A549 (cell line): ENCODE measurements around the gene SYNE2.

Experiments
- CTCF ChIP-seq: fragments of >200 bp; sonication (Bioruptor Twin); formaldehyde crosslinking; IDR thresholded peaks from 3 replicates; pipeline ENCODE4 v1.5.1; 2016
- E2F6 ChIP-seq: IDR thresholded peaks from 2 replicates; pipeline ENCODE4 v1.6.1; 2012; ENCODE audit warnings: low read depth, borderline replicate concordance
- POLR2A ChIP-seq: IDR thresholded peaks from 2 replicates; pipeline ENCODE4 v1.6.1; 2012; ENCODE audit warnings: mild to moderate bottlenecking, low read length
- REST ChIP-seq: fragments of 200-600 bp; sonication (generic); IDR thresholded peaks from 2 replicates; pipeline ENCODE4 v1.6.1; 2016; ENCODE audit warnings: antibody characterized with exemption, mild to moderate bottlenecking, moderate library complexity
- SMC3 ChIP-seq: fragments of >200 bp; sonication (Bioruptor Twin); formaldehyde crosslinking; IDR thresholded peaks from 3 replicates; pipeline ENCODE4 v1.6.1; 2018; ENCODE audit warnings: inconsistent platforms
- ZNF302 ChIP-seq: fragments of 250-450 bp; sonication (Bioruptor Pico); IDR thresholded peaks from 2 replicates; pipeline ENCODE4 v1.9.0; 2021; ENCODE audit warnings: inconsistent platforms, mild to moderate bottlenecking, moderate library complexity

- no peak for TF ChIP-seq ZNF302
- no peak for TF ChIP-seq CTCF
- TF ChIP-seq E2F6: no peak
- TF ChIP-seq SMC3: no peak
- TF ChIP-seq POLR2A: no peak
- TF ChIP-seq REST: no peak
Measured at GRCh38 chr14:63855281-63855680, 2.5 kb downstream of the SYNE2 start.
